SIG-M5 treated with dmso at 0.1 percent for 504 hours (cell line): ENCODE measurements around the gene SLAMF8.

Experiments used
- DNase-seq: peaks from one replicate; lab custom pipeline; 2025; ENCODE audit not compliant: unreplicated experiment; lab: John Stamatoyannopoulos, UW

Gene SLAMF8

DNA sequence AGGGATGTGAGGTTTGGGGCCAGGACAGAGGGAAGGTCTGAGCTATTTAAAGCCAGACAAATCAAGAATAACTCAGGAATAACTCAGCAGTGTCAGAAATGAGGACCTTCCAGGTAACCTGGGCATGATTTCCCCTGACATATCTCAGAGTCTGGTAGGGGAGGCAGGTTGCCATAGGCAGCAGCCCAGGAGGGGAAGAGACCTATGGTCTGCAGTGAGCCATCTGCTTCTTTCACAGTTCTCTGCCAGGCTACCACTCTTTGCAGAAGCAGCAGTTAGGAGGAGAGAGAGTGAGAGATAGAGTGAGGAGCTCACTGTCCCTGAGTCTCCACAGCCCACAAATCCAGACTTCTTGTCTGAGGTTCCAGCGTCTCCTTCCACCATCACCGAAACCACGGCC lies 42.1 kb downstream of the SLAMF8 start:
- no peak for DNase-seq

- no peak for DNase-seq
These were observed 42.5 kb downstream of the SLAMF8 start for GRCh38 chr1:159869173-159869572.

GRCh38 chr1:159869607-159870006 lies 42.9 kb downstream of the SLAMF8 start:
- DNase-seq: no peak

DNA sequence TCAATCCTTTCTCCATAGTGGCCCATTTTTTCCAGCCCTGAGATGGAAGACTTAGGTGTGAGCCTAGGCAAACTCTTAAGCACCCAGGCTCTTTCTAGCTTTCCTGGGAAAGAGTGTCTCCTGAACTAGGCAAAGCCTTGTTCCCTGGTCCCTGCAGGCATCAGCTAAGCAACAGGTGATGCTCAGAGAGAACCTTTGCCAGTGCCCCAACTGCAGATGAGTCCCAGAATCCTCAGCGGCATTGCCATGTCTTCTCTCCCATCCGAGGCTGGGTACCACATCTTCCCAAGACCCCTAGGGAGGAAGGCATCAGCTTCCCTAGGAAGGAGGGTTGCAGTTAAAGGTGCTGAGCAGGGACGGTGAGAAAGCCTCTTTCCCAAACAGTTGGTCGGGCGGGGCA lies 44.0 kb downstream of the SLAMF8 start:
- DNase-seq: no peak

GRCh38 chr1:159872891-159873290 lies 46.2 kb downstream of the SLAMF8 start:
- DNase-seq: no peak

GRCh38 chr1:159873530-159874143 lies 47.0 kb downstream of the SLAMF8 start:
- no peak for DNase-seq

DNA sequence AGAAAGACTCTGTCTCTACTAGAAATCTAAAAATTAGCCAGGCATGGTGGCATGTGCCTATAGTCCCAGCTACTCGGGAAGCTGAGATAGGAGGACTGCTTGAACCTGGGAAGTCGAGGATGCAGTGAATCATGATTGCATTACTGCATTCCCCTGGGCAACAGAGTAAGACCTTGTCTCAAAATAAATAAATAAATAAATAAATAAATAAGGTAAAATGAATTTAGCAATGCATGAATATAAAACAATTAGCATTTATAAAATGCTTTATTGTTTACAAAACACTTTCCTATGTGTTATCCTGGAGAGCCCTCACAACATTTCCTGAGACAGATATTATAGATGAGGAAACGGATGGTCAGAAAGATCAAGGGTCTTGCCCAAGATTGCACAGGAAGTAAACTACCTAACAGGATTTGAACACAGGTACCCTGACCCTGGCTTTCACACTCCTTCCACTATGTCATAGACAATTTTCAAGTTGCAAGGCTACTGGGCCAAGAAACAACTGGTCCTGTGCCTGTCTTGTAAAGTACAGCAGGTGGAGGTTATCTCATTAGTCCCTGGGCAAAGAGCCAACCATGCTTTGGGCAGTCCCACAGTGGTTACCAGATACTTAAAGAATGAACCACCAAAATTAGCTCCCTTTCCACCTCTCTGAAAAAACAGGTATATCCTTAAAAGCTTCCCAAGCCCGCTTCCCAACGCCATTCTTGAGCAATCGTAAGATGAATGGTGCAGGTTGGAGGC lies 51.2 kb downstream of the SLAMF8 start:
- no peak for DNase-seq

- no peak for DNase-seq
These were observed 52.5 kb downstream of the SLAMF8 start for GRCh38 chr1:159879136-159879535.

DNA sequence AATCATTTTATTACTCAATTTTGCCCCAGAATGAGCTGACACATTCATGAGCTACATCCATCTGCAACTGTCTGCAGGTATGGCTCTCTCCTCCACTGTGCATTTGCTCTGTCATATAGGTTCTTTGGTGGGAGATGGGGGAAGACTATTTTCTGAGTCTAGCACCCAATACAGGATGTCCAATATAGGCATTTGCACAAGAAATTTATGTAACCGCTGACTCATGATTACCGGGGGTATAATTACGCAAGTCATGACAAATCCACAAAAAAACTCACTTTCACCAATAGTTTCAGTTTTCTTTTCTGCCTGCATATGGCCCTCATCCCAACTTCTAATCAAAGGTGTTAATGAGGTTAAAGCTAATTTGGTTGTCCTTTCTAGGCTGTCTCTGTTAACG lies 53.3 kb downstream of the SLAMF8 start:
- DNase-seq: peak; percentile 95

GRCh38 chr1:159880430-159880829 lies 53.8 kb downstream of the SLAMF8 start:
- peak; percentile 52 for DNase-seq

GRCh38 chr1:159881622-159882526 lies 55.2 kb downstream of the SLAMF8 start:
- peak; percentile 60 for DNase-seq

DNA sequence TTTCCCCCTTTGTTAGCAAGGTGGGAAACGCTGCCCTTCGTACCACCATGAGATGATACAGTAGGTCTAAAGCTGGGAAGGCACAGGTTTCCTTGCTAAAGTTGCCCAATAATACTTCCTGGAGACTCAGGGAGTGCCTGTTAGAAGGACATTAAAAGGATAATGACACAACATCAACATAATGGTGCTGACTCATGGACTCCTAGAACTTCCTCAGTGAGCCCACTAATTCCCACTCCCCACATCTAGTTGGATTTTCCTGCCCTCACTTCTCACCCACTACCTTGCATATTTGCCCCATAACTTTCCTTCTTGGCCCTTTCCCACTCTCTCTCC lies 55.8 kb downstream of the SLAMF8 start:
- DNase-seq: no peak

- DNase-seq: no peak
These were observed 56.5 kb downstream of the SLAMF8 start for GRCh38 chr1:159883134-159883533.

- no peak for DNase-seq
These were observed 57.6 kb downstream of the SLAMF8 start for GRCh38 chr1:159884296-159884695.
